TTC549 (cell line): ENCODE measurements around the gene YWHAH.

Source experiments
- FAIRE-seq: peaks from 2 replicates; lab custom pipeline; 2012; peaks lifted over from hg19 to GRCh38; lab: Jason Lieb, UNC

Gene YWHAH

DNA sequence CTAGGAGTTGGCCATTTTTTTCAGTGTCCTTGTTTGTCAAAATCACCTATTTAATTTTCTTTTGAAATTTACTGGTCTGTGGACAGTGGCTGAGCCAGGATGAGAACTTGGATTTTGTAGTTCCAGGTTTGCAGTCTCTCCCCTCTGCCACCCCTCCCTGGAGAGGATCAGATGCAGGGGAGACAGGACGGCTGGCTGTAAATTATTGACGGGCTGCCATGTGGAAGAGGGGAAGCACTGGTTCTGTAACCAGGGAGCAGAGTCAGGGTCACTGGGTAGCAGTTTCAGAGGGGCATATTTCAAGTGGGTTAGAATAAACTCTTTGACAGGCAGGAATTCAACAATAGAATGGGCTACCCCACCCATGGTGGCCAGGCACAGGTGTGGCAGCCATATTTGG, 20.6 kb upstream of the YWHAH start:
- FAIRE-seq = no peak

DNA sequence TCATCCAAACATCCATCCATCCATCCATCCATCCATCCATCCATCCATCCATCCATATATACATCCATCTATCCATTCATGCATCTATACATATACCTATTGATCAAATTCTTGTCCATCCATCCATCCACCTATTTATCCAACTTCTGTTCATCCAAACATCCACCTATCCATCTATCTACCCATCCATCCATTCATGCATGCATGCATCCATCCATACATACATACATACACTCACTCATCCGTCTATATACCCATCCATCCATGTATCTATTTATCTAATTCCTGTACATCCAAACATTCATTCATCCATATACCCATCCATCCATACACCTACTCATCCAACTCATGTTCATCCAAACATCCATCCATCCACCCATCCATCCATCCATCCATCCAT, 19.3 kb upstream of the YWHAH start:
- FAIRE-seq = no peak

DNA sequence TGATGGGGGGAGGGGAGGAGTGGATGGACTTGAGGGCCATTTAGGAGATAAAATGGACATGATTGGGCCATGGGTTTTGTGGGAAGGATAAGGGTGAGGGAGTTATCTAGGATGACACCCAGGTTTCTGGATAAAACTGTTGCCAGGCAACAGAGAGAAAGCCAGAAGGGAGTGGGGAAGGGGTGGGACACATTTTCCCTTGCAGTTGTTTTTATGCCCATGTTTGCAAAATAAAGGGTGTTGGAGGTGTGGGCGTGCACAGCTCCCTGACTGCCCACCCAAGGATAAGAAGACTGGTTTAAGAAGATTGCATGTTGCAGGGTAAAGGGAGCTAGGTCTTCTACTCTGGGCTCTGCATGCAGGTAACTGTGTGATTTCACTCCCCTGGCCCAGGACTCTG, 18.3 kb upstream of the YWHAH start:
- FAIRE-seq = no peak

DNA sequence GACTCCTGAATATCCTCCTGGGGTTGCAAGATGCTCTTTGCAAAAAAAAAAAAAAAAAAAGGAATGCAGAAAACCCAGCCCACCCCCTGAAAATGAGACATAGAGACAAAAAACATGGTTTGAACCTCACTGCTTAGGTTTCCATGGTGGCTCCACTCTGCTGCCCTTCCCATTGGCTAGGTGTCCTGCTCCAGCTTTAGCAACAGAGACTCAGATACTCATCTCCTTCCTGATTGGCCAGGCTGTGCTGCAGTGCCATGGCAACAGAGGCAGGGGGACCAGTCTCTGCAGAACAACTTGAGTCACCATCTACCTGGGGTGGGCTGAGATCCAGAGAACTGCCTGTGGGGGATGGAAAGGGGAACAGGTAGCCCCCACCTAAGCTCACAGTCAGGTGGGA, 17.4 kb upstream of the YWHAH start:
- no peak for FAIRE-seq

DNA sequence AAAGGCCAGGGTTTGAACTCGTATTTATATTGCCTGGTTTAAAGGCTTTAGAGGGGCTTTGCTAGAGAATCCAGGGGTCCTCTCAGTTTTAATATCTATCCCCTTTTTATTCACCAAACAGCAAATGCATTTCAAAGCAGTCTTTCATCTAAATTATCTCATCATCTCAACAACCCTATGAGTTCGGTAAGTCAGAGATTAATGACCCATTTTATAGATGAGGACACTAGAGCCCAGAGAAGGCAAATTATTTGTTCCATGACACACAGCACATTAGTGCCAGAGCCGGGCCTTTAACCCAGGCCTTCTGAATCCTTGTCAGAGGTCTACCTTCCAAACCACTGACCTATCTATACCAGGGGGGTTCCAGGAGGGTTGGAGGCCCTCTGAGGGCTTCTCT, 16.8 kb upstream of the YWHAH start:
- no peak for FAIRE-seq

DNA sequence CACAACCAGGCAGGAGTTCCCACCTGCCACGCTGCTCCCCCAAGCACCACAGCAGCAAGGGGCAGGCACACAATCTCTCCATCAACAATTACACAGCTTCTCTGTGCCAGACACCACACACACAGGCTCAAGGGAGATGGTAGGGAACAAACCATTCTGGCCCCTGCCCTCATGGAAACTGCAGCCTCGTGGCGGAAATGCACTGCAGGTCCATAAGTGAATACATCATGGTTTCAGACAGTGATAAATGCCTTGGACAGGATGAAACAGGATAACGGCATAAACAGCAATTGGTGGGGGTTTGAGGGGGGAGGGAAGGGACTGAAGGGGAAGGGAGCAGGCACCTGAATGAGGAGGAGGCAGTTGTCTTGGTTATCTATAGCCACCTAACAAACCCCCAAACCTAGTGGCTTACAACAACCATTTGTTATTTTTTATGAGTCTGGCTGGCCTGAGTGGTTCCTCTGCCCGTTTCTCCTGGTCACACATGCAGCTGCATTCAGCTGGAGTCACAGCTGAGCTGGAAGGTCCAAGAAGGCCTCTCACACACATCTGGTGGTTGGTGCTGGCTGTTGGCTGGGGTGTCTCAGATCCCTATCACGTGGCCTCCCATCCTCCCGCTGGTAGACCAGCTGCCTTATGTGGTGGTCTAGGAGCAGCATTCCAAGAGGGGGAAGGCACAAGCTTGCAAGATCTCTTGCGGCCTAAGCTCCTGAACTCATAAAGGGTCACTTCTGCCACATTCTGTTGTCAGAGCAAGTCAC, 15.0 kb upstream of the YWHAH start:
- FAIRE-seq = no peak

DNA sequence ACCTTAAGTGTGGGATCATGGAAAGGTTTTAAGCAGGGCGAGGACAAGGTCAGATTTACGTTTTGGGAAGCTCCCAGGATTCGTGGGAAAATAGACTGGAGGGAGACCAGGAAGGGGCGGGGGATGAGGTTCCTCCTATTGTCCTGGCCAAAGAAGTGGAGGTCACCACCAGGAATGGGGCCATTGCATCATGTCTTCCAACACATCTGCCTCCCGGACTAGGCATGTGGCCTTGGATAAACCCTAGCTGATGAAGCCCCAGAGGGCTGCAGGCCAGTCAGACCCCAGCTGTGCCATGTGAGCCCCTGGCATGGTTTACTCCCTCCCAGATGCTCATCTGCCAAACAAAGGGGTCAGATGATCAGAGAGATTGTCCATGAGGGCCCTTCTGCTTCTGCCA, 11.5 kb upstream of the YWHAH start:
- no peak for FAIRE-seq

DNA sequence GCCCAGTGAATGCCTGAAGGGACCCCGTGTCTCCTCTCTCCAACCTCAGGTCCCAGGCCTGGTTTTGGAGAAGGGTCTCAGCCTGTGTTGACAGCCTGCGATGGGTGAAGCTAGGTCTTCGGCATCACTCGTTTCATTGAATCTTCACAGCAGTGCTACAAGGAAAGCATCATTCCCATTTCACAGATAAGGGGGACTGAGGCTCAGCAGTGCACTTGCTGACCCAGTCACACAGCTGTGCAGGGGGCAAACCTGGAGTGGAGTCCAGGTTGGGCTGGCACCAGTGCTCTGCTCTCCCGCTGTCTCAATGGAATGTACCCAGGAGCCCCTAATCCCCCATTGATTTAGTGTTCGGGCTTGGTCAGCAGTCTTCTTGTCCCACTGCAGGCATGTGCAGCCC, 10.9 kb upstream of the YWHAH start:
- no peak for FAIRE-seq

DNA sequence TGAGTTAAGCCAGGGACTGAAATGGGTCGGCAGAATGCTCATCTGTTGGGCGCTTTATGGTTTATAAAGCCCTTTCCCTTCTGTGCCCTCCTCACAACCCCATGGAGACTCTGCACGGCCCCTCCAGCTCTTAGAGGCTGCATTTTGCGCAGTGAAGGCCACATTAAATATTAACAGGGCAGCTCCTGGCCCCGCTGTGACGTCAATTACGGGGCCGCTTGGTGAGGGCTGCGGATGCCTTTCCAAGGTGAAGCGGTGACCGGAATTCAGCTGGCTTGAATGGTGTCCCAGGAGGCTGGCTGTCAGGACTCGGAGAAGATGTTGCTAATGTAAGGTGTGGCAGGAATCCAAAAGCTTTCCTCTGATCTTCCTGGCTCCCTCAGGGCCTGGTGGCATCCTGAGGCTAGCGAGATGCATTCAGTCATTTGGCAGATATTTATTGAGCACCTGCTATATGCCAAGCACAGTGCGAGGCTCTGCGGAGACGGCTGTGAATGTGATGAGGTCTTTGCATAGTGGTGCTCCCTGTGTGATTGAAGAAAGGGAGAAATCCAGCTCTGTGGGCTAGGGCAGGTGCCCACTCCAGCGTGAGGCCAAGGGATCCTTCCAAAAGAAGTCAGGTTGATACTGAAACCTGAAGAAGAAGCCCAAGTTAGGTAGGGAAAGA, 10.4 kb upstream of the YWHAH start:
- FAIRE-seq = no peak

DNA sequence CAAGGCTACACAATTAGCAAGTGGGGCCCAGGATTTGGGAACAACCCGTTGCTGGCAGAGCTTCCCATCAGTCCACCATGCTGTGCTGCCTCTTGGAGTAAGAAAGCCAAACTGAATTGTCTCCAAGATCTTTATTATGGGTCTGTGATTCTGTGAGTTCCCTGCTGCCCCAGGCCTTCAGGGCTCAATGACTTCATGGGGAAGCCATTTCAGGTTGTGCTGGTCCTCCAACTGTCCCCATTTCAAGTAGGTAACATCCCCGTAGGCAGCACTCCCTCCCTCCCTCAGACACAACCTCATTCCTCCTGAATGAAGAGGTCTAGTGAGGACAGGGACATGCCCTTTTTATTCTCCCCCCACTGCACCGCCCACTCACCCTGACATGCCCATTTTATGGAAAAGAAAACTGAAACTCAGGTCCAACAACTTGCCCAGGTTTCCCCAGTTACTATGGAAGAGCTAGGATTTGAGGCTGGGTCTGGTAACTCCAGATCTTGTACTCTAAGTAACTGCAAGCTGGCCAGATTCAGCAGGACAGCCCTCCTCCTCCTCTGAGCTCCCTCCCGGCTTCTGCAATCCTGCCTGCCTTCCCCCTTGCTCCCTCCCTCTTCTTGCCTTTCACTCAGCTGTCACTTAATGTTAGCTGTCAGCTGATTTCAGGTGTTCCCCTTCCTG, 8.2 kb upstream of the YWHAH start:
- FAIRE-seq = no peak

DNA sequence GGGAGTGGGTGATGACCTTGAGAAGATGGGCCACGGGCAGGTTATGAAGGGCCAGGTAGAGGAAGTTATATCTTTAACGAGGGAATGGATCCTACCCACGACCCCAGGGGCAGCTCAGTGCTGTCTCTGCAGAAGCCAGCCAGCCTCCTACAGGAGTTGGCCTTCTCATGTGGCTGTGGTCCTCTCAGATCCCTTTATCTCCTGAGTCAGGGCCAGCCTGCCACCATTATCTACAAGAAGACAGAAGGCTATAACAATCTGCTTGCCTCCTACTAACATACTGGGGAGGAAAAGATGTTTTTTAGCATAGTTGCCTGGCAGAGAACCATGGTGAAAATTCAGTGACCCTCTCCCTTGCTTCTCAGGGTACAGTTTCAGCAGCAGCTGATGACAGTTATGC, 7.0 kb upstream of the YWHAH start:
- FAIRE-seq = no peak

DNA sequence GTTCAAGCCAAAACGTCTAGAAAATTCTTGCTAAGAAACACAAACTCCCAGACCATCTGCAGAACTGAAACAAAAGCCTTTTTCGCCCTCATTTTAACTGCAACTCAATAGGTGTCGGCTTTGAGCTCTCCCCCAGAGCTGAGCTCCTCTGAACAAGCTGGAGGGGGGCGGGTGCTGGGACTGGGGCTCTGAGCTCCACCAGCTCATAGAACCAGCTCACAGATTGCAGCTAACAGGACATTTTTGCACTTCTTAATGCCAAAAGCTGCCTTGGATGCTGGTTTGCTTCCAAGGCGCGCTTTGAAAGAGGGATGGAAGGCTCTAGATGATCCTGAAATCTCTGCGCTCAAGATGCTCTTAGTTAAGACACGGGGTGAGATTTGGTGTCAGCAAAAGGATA, 6.0 kb upstream of the YWHAH start:
- no peak for FAIRE-seq

DNA sequence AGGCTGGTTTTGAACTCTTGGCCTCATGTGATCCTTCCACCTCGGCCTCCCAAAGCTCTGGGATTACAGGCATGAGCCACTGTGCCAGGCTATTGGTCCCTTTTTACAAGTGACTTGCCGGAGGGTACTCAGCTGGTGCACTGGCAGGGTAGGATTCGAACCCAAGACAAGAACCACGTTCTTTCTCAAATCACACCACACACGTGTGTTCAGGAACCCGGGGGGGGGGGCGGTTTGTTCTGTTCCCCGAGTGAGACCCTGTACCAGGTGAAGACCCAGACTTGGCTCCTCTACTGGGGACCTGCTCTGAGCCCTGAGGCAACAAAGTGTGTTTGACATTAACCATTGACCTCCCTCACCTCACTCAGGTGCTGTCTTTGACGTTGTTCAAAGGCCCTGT, 3.8 kb upstream of the YWHAH start:
- FAIRE-seq = no peak

DNA sequence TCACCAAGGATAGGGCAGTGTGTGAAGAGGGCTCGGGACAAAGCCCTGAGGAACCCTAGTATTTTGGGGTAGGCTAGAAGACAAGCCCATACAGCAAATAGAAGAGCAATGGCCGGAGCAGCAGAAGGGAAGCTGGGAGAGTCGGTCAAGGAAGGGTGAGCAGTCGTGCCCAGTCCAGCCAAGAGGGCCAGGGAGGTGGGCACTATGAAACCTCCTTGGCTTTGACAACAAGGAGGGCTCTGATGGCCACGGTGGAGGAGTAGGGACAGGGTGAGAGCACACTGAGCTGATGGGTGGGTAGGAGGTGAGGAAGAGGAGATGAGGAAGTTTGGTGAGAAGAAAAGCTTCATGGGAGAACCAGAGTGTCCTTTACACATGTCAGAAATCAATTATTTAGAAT, 2.2 kb upstream of the YWHAH start:
- no peak for FAIRE-seq

DNA sequence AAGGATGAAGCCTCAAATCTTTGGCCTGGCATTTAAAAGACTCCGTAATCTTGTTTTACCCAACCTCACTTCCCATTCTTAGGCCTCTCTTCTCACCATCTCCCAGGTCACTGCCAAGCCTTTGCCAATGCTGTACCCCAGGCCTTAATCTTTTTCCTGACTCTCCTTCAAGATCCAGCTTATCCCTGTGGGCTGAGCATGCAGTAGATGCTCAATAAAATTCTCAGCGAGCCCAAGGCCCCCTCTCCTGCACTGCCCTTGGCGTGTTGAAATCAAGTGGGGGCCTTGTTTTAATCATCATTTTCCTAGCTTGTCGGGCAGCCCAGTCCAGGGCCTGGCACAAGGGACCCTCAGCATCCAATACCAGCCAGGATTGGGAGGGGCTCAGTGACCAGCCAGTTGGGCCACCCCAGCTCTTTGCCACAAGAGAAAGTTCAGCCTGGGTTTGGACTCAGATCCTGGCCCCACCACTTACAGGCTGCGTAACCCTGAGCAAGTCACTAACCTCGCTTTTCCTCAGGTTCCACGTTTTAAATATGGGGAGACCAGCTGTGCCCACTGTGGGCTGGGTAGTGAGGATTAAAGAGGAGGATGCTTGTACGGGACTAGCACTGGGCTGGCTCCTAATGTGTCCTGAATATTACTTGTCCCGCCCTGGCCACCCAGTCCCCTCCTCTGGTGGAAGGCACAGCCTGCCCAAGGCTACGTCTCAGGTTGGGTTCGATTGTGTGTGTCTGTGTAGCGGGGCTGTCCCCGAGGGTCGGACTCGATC, 943 bp upstream of the YWHAH start:
- no peak for FAIRE-seq

DNA sequence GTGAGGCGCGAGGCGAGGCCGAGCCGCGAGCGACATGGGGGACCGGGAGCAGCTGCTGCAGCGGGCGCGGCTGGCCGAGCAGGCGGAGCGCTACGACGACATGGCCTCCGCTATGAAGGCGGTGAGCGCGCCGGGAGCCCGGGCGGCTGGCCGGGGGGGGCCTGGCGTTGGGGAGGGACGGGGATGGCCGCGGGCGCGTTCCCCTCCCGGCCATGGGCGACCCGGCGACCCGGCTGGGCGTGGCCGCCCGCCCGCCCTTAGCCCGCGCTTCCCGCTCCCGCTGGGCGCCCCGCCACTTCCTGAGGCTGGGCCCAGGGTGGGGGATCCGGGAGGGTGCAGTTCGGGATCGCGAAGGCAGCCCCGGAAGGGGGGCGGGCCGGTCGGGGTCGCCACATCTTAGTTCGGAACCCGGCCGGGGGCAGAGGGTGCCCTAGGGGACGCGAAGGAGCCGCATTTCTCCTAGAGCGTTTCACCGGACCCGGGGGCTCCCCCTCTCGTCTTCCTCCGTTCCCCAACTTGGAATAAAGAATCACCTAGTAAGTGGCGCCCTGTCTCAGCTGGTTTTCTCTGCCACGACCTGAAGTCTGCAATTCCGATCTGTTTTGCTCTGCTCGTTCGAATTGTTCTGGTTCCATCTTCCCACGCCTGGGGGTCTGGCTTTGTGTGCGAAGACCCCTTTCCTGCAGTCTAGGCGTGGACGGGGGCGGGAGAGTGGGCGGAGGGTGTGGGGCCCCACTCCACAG, 536 bp downstream of the YWHAH start:
- no peak for FAIRE-seq

DNA sequence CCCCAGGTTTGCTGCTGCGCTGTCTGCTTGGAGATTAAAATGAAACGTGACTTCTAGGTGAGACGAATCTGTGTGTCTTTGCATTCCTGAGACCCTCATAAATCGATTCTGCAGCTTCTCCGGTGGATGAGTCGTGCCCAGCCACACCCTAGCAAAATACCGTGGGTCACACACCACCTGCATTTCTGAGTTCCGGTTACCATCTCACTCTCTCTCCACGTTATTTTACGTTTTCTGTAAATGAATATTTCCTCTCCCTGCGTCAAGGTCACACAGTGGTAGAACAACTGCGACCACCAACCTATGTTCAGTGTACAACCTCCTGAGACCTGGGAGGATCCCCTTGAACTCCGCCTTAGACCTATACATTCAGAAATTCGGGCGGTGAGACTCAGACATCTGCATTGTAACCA, 1.1 kb downstream of the YWHAH start:
- no peak for FAIRE-seq

DNA sequence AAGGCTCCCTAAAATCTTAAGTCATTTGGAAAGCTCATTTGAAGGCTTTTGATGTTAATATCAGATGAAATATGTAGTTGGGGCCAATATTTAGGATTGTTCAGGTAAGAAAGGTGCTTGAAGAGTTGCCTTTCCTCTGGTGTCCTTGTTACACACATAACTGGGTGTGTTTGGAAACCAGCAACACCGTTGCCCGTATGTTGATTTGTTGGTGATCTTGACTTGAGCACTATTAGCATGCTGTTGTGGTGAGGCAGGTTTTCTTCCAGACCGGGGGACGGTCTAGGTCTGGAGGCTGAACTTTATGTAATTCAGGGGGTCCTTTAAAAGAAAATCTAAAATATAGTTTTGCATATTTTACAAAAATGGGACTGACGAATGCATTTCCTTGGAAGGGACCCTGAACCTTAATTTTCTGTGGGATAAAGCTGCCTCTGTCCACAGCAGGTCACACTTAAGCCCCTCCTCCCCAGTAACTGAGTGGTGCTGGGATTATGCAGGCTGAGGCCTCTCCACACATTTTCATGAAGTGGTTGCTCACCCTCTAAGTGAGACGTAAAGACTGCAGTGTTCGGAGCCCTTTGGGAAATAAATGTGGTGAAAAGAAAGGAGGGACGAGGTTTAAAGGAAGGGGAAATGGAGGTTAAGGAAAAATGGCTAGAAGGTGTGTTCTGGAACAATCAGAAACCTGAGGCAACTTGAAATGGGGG, 1.8 kb downstream of the YWHAH start:
- no peak for FAIRE-seq

DNA sequence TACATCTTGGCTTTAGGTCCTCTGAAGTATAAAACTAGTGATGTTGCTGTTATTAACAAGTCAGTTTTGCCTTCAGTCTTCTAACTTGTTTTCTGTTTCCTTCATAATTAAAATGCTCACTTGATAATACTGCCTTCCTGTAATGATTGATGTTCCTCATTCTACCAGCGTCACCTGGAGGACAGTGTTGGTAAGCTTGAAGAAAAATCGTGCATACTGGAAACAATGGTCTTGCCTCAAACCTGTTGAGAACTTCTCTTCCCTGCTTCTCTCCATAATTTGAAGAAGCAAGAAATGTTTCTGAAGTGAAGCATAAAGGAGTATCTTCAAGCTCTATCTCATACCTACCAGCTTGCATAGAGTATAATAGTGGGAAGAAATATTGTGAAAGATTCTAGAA, 3.0 kb downstream of the YWHAH start:
- FAIRE-seq = no peak

DNA sequence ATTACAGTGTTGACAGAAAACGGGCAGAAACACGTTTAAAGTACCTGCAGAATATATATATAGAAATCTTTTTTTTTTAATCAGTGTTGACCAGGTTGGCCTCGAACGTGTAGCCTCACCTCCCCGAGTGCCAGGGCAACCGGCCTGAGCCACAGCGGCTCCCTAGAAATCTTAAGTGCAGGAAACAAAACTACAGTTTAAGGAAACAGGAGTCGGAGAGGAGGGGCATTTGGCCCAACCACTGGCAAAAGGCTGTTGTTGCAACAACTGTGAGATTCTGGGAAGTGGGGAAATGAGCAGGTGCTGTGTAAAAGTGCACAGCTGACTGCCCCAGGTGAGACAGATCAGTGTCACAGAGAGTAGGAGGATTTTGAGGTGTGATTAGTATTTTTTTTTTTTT, 3.7 kb downstream of the YWHAH start:
- FAIRE-seq = no peak

DNA sequence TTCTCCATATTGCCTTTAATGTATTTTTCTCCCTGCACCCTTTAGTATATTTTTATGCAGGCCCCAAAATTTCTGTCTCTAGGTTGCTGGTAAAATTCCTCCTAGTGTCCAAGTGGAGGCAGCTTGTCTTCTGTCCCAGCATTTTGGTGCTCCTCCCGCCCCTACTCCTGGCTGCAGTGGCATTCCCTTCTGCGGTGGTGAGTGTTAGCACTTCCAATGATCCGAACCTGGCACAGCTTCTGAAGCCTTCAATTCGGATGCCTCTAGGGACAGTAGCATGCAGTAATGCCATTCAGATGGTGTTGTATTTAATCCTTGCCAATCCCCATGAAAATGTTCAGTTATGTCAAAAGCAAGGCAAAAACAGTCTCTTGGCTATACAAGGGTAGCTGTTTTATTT, 5.9 kb downstream of the YWHAH start:
- no peak for FAIRE-seq
